Sigmoid colon (tissue), 7 donors: ENCODE results near the gene ACSM6. TPM values are rescaled to one million over a fixed set of nuclear protein-coding genes. Genes with fewer than 3 reads are reported as not detected.

ENCODE experiments used
- DNase-seq: peaks from one replicate; pipeline ENCODE4 v3.0.0-alpha.2; 2019
- H3K27ac ChIP-seq, 4 donors: fragments of 200-600 bp; sonication (generic); one replicate each; pipeline ENCODE4 v1.5.1; 2016 to 2019; ENCODE audit warnings: mild to moderate bottlenecking in 1 of 4
- H3K27me3 ChIP-seq, 3 donors: fragments of 200-600 bp; sonication (generic); one replicate each; pipeline ENCODE4 v1.5.1; 2019; ENCODE audit warnings: mild to moderate bottlenecking in 1 of 3
- H3K36me3 ChIP-seq, 4 donors: fragments of 200-600 bp; sonication (generic); one replicate each; pipeline ENCODE4 v1.5.1; 2016 to 2019
- H3K4me1 ChIP-seq, 4 donors: fragments of 200-600 bp; sonication (generic); one replicate each; pipeline ENCODE4 v1.5.1; 2017 to 2019
- H3K4me3 ChIP-seq, 4 donors: fragments of 200-600 bp; sonication (generic); one replicate each; pipeline ENCODE4 v1.5.1; 2017 to 2019; ENCODE audit warnings: mild to moderate bottlenecking in 2 of 4, moderate library complexity in 1 of 4
- H3K9me3 ChIP-seq, 4 donors: fragments of 200-600 bp in 3 of 4; sonication (generic) in 3 of 4; one replicate each; pipeline versions ENCODE4 v1.5.1 to v1.6.1; 2013 to 2019
- CTCF ChIP-seq, 4 experiments: fragments of 450-650 bp in 3 of 4; fragments of 200-600 bp in 1 of 4; IDR thresholded peaks; one replicate each; pipeline ENCODE4 v1.5.1; 2016 to 2019; ENCODE audit warnings: antibody characterized with exemption in 4 of 4, mild to moderate bottlenecking in 3 of 4, moderate library complexity in 2 of 4
- EP300 ChIP-seq, 4 donors: sonication (generic); formaldehyde crosslinking; IDR thresholded peaks; one replicate each; pipeline ENCODE4 v1.6.1; 2017; ENCODE audit warnings: antibody characterized with exemption in 4 of 4
- POLR2A ChIP-seq, 2 donors: fragments of 450-650 bp; IDR thresholded peaks; one replicate each; pipeline ENCODE4 v1.6.1; 2016; ENCODE audit warnings: antibody characterized with exemption in 2 of 2, mild to moderate bottlenecking in 2 of 2, moderate library complexity in 2 of 2
- POLR2AphosphoS5 ChIP-seq, 4 donors: sonication (generic); formaldehyde crosslinking; IDR thresholded peaks; one replicate each; pipeline ENCODE4 v1.6.1; 2017; ENCODE audit warnings: antibody characterized with exemption in 4 of 4
- WGBS, 2 donors: extraction: QIAGEN DNeasy Blood & Tissue Kit; methylation state at CpG; one replicate each; pipeline ENCODE4 v1.1.7; 2013; 5-methylcytosine and 5-hydroxymethylcytosine counted together
- intact Hi-C: fragments of 100-400 bp; cut with DNase I; formaldehyde crosslinking; loops from one replicate; pipeline ENCODE4 v1.15.1; 2023
- polyA plus RNA-seq, 3 donors: library from polyadenylated mRNA; stranded (reverse); fragments of 200-250 nt; gene quantifications; one replicate each; pipeline ENCODE4 v1.2.3, GENCODE V29; 2013
- total RNA-seq, 4 donors: library from RNA; depleted of rRNA; stranded (reverse); fragments of >200 nt; gene quantifications; one replicate each; pipeline ENCODE4 v1.1.0, GENCODE V29; 2016
- donor health status: healthy with polysubstance abuse.
- donor health status: Bipolar disorder and iron deficiency.
- donor health status: healthy.

Gene ACSM6
- total and polyA plus RNA-seq, 7 donors, result 0.55 TPM; not detected in 6

GRCh38 chr10:95240811-95241210 is 46.8 kb downstream of the ACSM6 start:
- WGBS, 2 donors, result 80 to 96% methylated on average over 6 of the region's 6 CpGs
- H3K27ac ChIP-seq, result no peak overlapping the region
- H3K4me1 ChIP-seq, result no peaks in the 10 kb centered on the region
- no peaks in the 10 kb centered on the region for H3K27me3 ChIP-seq
- TF ChIP-seq POLR2A (IDR thresholded peaks at IDR 0.05), result no peak
- no peak for TF ChIP-seq EP300 (IDR thresholded peaks at IDR 0.05)
- no peak for TF ChIP-seq POLR2AphosphoS5 (IDR thresholded peaks at IDR 0.05)
- no peak for TF ChIP-seq CTCF (IDR thresholded peaks at IDR 0.05)
- no peak for DNase-seq
- H3K9me3 ChIP-seq, result no peaks in the 10 kb centered on the region
- no peak overlapping the region for H3K4me3 ChIP-seq
- H3K36me3 ChIP-seq, result peaks cover 0 to 8% (median 0%) of the 10 kb centered on the region in 4 donors
- intact Hi-C loops, result no loop called here

GRCh38 chr10:95241533-95241932 is 47.5 kb downstream of the ACSM6 start:
- no peak overlapping the region for H3K4me3 ChIP-seq
- DNase-seq, result no peak
- no peak for TF ChIP-seq POLR2A (IDR thresholded peaks at IDR 0.05)
- TF ChIP-seq CTCF (IDR thresholded peaks at IDR 0.05), result no peak
- TF ChIP-seq POLR2AphosphoS5 (IDR thresholded peaks at IDR 0.05), result no peak
- no peak for TF ChIP-seq EP300 (IDR thresholded peaks at IDR 0.05)
- peaks cover 0 to under 1% (median 0%) of the 10 kb centered on the region in 4 donors for H3K4me1 ChIP-seq
- intact Hi-C loops, result no loop called here
- H3K9me3 ChIP-seq, result no peaks in the 10 kb centered on the region
- H3K27me3 ChIP-seq, result no peaks in the 10 kb centered on the region
- peaks cover 0 to 8% (median 0%) of the 10 kb centered on the region in 4 donors for H3K36me3 ChIP-seq
- H3K27ac ChIP-seq, result no peak overlapping the region
- 18 to 38% methylated on average over 4 of the region's 4 CpGs for WGBS, 2 donors

- DNase-seq, result no peak
- WGBS, 2 donors, result 79 to 81% methylated on average over 8 of the region's 8 CpGs
- Histone ChIP-seq H3K36me3 (peaks cover 0 to 5% (median 0%) of the 10 kb centered on the region in 4 donors), H3K4me3 (no peak overlapping the region), H3K27me3 (no peaks in the 10 kb centered on the region), H3K4me1 (peaks cover 0 to 11% (median 9%) of the 10 kb centered on the region in 4 donors), H3K9me3 (no peaks in the 10 kb centered on the region), H3K27ac (no peak overlapping the region)
- intact Hi-C loops, result loop anchor here (2.0 kb wide), 1 partner anchor 60 kb away; no protein-coding TSS in a partner anchor
- TF ChIP-seq POLR2A (IDR thresholded peaks at IDR 0.05) (no peak), CTCF (IDR thresholded peaks at IDR 0.05) (peak in 3 of 4 experiments; percentile 24 to 52 (median 28))
Observed at GRCh38 chr10:95242581-95243317, 48.7 kb downstream of the ACSM6 start.

GRCh38 chr10:95243318-95243617 is 49.2 kb downstream of the ACSM6 start:
- no peaks in the 10 kb centered on the region for H3K27me3 ChIP-seq
- peak in 1 of 4 experiments; percentile 5 for TF ChIP-seq CTCF (IDR thresholded peaks at IDR 0.05)
- TF ChIP-seq EP300 (IDR thresholded peaks at IDR 0.05), result no peak
- intact Hi-C loops, result loop anchor here (2.0 kb wide), 1 partner anchor 60 kb away; no protein-coding TSS in a partner anchor
- no peaks in the 10 kb centered on the region for H3K9me3 ChIP-seq
- peaks cover 0 to under 1% (median 0%) of the 10 kb centered on the region in 4 donors for H3K36me3 ChIP-seq
- DNase-seq, result no peak
- peaks cover 0 to 14% (median 9%) of the 10 kb centered on the region in 4 donors for H3K4me1 ChIP-seq
- H3K4me3 ChIP-seq, result no peak overlapping the region
- 69 to 74% methylated on average over 3 of the region's 3 CpGs for WGBS, 2 donors
- H3K27ac ChIP-seq, result no peak overlapping the region

GRCh38 chr10:95244152-95244551 is 50.1 kb downstream of the ACSM6 start:
- H3K9me3 ChIP-seq, result no peaks in the 10 kb centered on the region
- H3K36me3 ChIP-seq, result no peaks in the 10 kb centered on the region
- intact Hi-C loops, result no loop called here
- H3K27ac ChIP-seq, result no peak overlapping the region
- DNase-seq, result no peak
- H3K4me1 ChIP-seq, result peaks cover 0 to 14% (median 9%) of the 10 kb centered on the region in 4 donors
- TF ChIP-seq POLR2A (IDR thresholded peaks at IDR 0.05) (no peak), EP300 (IDR thresholded peaks at IDR 0.05) (no peak), POLR2AphosphoS5 (IDR thresholded peaks at IDR 0.05) (no peak), CTCF (IDR thresholded peaks at IDR 0.05) (no peak)
- WGBS, 2 donors, result 21 to 62% methylated on average over 2 of the region's 2 CpGs
- no peaks in the 10 kb centered on the region for H3K27me3 ChIP-seq
- H3K4me3 ChIP-seq, result no peak overlapping the region
